Measurements from ENCODE around the gene LYSMD3.
A peak's percentile ranks its signal among the peaks of the same experiment; 100 is the strongest.
"Not testable (repeated sequence)": the region's sequence is repeated elsewhere in the genome, so short reads cannot be mapped to it uniquely, and the experiment has no call there.

Gene LYSMD3

GRCh38 chr5:90529194-90529938 is at the start of gene LYSMD3:
TSS of gene LYSMD3 (minus strand) at chr5:90529584. CDS start at chr5:90525289, 4,295 bp downstream.
- DNase-seq (ENCODE audit: low spot score), result peak; percentile 97

GRCh38 chr5:90576566-90576965 is 47.2 kb upstream of the LYSMD3 start:
- not testable (repeated sequence) for DNase-seq (ENCODE audit: low spot score)

GRCh38 chr5:90575712-90576111 is 46.3 kb upstream of the LYSMD3 start:
- no peak for DNase-seq (ENCODE audit: low spot score)

- DNase-seq (ENCODE audit: low spot score), result no peak
Measured at GRCh38 chr5:90571147-90571773, 41.9 kb upstream of the LYSMD3 start.

- DNase-seq (ENCODE audit: low spot score), result no peak
Measured at GRCh38 chr5:90570034-90570433, 40.6 kb upstream of the LYSMD3 start.

- no peak for DNase-seq (ENCODE audit: low spot score)
Measured at GRCh38 chr5:90569084-90569483, 39.7 kb upstream of the LYSMD3 start.

GRCh38 chr5:90565491-90565890 is 36.1 kb upstream of the LYSMD3 start:
- DNase-seq (ENCODE audit: low spot score), result no peak

- DNase-seq (ENCODE audit: low spot score), result no peak
Measured at GRCh38 chr5:90563108-90563507, 33.7 kb upstream of the LYSMD3 start.

- no peak for DNase-seq (ENCODE audit: low spot score)
Measured at GRCh38 chr5:90562341-90562740, 33.0 kb upstream of the LYSMD3 start.

- DNase-seq (ENCODE audit: low spot score), result no peak
Measured at GRCh38 chr5:90561766-90562165, 32.4 kb upstream of the LYSMD3 start.

- DNase-seq (ENCODE audit: low spot score), result no peak
Measured at GRCh38 chr5:90560771-90561170, 31.4 kb upstream of the LYSMD3 start.

GRCh38 chr5:90558344-90559192 is 29.2 kb upstream of the LYSMD3 start, which contains the start of gene ADGRV1:
TSS of gene ADGRV1 (plus strand) at chr5:90558797. CDS start at chr5:90558896, 99 bp downstream.
- peak; percentile 97 for DNase-seq (ENCODE audit: low spot score)

GRCh38 chr5:90557871-90558270 is 28.5 kb upstream of the LYSMD3 start:
- no peak for DNase-seq (ENCODE audit: low spot score)

- no peak for DNase-seq (ENCODE audit: low spot score)
Measured at GRCh38 chr5:90557391-90557790, 28.0 kb upstream of the LYSMD3 start.

- DNase-seq (ENCODE audit: low spot score), result no peak
Measured at GRCh38 chr5:90555666-90556065, 26.3 kb upstream of the LYSMD3 start.

GRCh38 chr5:90554358-90555006 is 25.1 kb upstream of the LYSMD3 start:
- DNase-seq (ENCODE audit: low spot score), result no peak

- DNase-seq (ENCODE audit: low spot score), result no peak
Measured at GRCh38 chr5:90553711-90554110, 24.3 kb upstream of the LYSMD3 start.

GRCh38 chr5:90551376-90551775 is 22.0 kb upstream of the LYSMD3 start:
- DNase-seq (ENCODE audit: low spot score), result no peak

GRCh38 chr5:90550963-90551362 is 21.6 kb upstream of the LYSMD3 start:
- DNase-seq (ENCODE audit: low spot score), result no peak

- DNase-seq (ENCODE audit: low spot score), result no peak
Measured at GRCh38 chr5:90549729-90550275, 20.4 kb upstream of the LYSMD3 start.

GRCh38 chr5:90549223-90549622 is 19.8 kb upstream of the LYSMD3 start:
- DNase-seq (ENCODE audit: low spot score), result no peak

GRCh38 chr5:90548069-90548593 is 18.7 kb upstream of the LYSMD3 start:
- no peak for DNase-seq (ENCODE audit: low spot score)
